Skeletal muscle satellite cell (primary cell): ENCODE data around the gene CNBP.
"Not testable (repeated sequence)": the region's sequence is repeated elsewhere in the genome, so short reads cannot be mapped to it uniquely, and the experiment has no call there.

Experiments used
- H3K27me3 ChIP-seq: 2 replicates; pipeline ENCODE4 v1.7.0; 2013; ENCODE audit warnings: low read length; ENCODE audit not compliant: control insufficient read depth, insufficient read depth
- H3K36me3 ChIP-seq: 2 replicates; pipeline ENCODE4 v1.7.0; 2013; ENCODE audit warnings: mild to moderate bottlenecking, control low read depth, low read length; ENCODE audit not compliant: insufficient read depth
- H3K4me1 ChIP-seq: 2 replicates; pipeline ENCODE4 v1.7.0; 2013; ENCODE audit warnings: low read length; ENCODE audit not compliant: control insufficient read depth, insufficient read depth
- H3K4me2 ChIP-seq: 2 replicates; pipeline ENCODE4 v1.7.0; 2013; ENCODE audit warnings: mild to moderate bottlenecking, low read length
- H3K4me3 ChIP-seq: 2 replicates; pipeline ENCODE4 v1.7.0; 2013; ENCODE audit warnings: low read length
- H3K9ac ChIP-seq: 2 replicates; pipeline ENCODE4 v1.7.0; 2013; ENCODE audit warnings: mild to moderate bottlenecking, low read depth, low read length, moderate library complexity
- H3K9me3 ChIP-seq: replicated peaks from 2 replicates; pipeline ENCODE4 v1.7.0; 2013; ENCODE audit warnings: mild to moderate bottlenecking, control low read depth, low read length

Gene CNBP

DNA sequence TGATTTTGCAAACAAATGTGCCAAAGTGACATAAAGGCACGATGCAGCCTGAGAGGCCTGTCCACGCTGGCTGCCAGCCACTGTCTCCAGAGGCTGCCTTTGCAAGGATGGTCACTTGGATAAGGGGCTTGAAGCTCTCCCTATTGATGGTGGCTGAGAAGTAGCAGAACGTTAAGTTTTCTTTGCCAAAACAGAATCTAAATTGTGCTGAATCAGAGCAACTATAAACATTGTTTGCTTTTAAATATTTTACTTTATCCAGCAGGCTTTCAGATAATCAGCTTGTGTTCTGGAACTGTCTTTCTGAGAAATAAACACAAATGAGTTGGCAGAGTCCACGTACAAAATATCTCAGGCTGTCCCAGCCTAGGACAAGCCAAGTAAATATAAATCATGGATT is 23.8 kb upstream of the CNBP start:
- H3K27me3 ChIP-seq = no peaks in the 10 kb centered on the region
- no peaks in the 10 kb centered on the region for H3K36me3 ChIP-seq
- no peak overlapping the region for H3K4me2 ChIP-seq
- H3K4me1 ChIP-seq = peaks cover 15% of the 10 kb centered on the region
- no peak overlapping the region for H3K4me3 ChIP-seq
- H3K9me3 ChIP-seq = no peaks in the 10 kb centered on the region
- H3K9ac ChIP-seq = no peak overlapping the region

DNA sequence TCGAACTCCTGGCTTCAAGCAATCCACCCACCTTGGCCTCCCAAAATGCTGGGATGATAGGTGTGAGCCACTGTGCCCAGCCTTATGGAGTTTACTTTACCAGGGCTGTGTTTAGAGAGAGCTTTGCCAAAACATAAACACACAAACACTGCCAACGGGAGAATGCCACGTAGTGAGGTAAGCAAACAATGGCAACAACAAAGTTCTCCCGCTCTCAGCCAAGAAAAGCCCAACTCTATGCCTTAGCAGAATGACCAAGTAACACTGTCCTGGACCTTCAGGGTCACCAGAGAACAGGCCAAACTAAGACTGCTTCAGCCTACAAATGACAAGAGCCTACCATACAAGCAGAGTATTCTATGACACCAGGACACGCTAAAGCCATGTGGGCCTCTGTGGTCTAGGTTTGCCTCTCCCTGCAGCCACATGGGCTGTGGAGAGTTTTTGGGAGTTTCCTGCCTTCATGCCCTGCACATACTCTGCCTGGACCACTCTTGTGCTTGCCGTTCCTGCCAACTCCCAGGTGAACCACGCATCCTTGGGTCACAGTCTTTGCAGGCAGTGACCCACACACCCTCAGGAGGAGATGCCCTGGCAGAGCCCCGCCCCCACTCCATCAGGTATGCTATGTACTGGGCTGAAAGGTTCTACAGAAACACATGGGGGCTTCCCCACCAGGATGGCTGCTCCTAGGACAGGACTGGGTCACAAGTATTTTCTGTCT is 21.6 kb upstream of the CNBP start:
- Histone ChIP-seq H3K36me3 (no peaks in the 10 kb centered on the region), H3K9me3 (no peaks in the 10 kb centered on the region), H3K27me3 (no peaks in the 10 kb centered on the region), H3K4me1 (peaks cover 3% of the 10 kb centered on the region), H3K4me3 (no peak overlapping the region), H3K9ac (no peak overlapping the region), H3K4me2 (no peak overlapping the region)

DNA sequence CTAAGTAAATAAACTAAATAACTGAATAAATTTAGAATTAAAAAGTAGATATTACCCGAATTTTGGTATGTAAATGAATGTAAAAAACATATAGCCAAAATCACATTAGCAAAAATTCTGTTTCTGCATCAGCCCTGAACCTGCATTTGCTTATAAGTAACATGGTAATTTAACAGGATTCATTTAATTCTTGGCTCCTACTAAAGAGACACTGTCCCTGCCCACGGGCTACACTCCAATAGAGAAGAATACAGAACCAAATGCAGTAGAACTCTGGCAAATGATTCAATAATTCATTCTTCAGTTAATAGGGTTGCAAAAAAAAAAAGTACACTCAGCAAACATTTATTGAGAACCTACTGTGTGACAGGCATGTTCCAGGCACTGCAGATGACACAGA is 20.8 kb upstream of the CNBP start:
- no peak overlapping the region for H3K9ac ChIP-seq
- H3K4me3 ChIP-seq = no peak overlapping the region
- no peaks in the 10 kb centered on the region for H3K9me3 ChIP-seq
- no peaks in the 10 kb centered on the region for H3K36me3 ChIP-seq
- no peak overlapping the region for H3K4me2 ChIP-seq
- no peaks in the 10 kb centered on the region for H3K27me3 ChIP-seq
- peaks cover 3% of the 10 kb centered on the region for H3K4me1 ChIP-seq

DNA sequence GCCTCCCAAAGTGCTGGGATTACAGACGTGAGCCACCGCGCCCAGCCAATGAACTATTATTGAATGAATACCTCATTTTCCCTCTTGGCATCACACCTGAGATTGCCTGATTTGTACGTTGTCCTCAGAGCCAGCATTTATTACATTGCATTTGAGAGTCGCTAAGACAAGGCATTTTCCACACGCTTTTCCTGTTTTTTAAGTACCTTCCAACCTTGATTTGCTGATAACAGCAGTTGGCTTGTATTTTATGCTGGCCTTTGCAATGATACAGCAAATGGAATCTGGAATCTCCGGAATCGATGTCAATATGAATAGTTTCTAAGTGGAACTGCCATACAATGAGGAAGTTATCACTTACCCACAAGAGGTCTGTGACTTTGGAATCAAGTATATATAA is 15.7 kb upstream of the CNBP start:
- H3K36me3 ChIP-seq = no peaks in the 10 kb centered on the region
- no peaks in the 10 kb centered on the region for H3K9me3 ChIP-seq
- no peaks in the 10 kb centered on the region for H3K27me3 ChIP-seq
- no peak overlapping the region for H3K4me3 ChIP-seq
- H3K9ac ChIP-seq = no peak overlapping the region
- H3K4me2 ChIP-seq = no peak overlapping the region
- H3K4me1 ChIP-seq = peaks cover 24% of the 10 kb centered on the region

DNA sequence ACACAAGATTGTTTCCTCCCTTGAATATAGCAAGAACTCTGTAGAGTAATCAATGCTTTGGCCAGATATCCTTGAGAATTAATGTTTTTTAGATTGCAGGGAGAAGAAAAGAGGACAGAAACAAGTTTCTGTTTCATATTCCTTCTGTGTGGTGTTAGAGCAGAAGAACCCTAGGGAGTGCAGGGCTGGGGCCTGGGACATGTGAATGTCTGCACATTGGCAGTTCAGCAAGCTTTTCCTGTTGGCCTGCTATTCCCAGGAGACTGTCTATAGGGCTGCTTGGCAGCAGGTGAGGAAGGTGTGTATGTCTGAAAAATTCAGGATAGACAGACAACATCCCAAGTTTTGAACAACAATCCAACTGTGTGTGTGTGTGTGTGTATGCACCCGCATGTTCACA is 13.6 kb upstream of the CNBP start:
- H3K9ac ChIP-seq = no peak overlapping the region
- peaks cover 24% of the 10 kb centered on the region for H3K4me1 ChIP-seq
- H3K9me3 ChIP-seq = no peaks in the 10 kb centered on the region
- no peak overlapping the region for H3K4me2 ChIP-seq
- no peaks in the 10 kb centered on the region for H3K27me3 ChIP-seq
- H3K4me3 ChIP-seq = no peak overlapping the region
- no peaks in the 10 kb centered on the region for H3K36me3 ChIP-seq

DNA sequence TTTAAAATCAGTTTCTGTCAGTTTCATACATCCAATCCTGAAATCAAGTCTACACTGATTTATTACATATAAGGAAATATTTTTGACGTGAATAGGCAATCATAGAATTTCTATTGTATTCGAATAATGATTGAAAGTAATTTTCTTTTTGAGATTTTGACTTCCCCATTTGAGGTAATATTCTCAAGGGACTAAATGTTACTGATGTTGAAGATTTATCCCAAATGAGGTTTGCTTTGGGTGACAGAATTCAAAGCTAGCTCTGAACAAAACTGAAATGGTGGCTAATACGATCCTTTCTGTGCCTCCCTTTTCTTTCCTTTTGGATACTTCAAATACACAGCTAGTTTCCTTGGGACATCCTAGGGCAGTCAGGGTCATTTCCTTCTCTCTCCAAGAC is 12.9 kb upstream of the CNBP start:
- H3K27me3 ChIP-seq = no peaks in the 10 kb centered on the region
- H3K9ac ChIP-seq = peak overlapping the region; percentile 71
- no peak overlapping the region for H3K4me3 ChIP-seq

DNA sequence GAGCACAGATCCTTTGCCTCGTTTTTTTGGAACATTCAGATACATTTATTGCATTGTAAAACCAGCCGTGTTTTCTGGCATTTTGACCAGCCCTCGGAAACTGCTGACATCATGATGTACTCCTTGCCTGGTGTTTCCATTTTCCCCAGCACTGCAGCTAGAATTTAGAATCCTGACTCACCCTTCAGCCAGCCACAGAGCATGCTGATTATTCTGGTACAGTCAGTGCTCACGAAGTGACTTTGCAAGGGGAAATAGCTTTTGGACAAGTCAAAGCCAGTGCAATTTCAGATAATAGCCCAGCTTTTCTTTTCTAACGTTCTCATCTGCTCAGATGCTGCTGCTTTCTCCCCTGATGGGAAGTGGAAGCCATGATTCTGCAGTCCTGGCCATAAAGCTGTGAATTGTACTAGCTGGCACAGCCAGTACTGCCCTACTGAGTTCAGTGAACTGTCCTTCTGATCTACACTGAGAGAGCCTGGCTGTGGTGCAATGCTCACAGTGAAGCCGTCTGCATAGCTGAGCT is 12.1 kb upstream of the CNBP start:
- Histone ChIP-seq H3K9ac (peak overlapping the region; percentile 71), H3K4me1 (peaks cover 24% of the 10 kb centered on the region), H3K4me3 (peak overlapping the region; percentile 18), H3K36me3 (no peaks in the 10 kb centered on the region), H3K9me3 (no peaks in the 10 kb centered on the region), H3K4me2 (peak overlapping the region; percentile 72), H3K27me3 (no peaks in the 10 kb centered on the region)

More for the DNA sequence above, 12.9 kb upstream of the CNBP start:
- Histone ChIP-seq H3K4me2 (peak overlapping the region; percentile 72), H3K4me1 (peaks cover 24% of the 10 kb centered on the region), H3K36me3 (no peaks in the 10 kb centered on the region), H3K9me3 (no peaks in the 10 kb centered on the region)

DNA sequence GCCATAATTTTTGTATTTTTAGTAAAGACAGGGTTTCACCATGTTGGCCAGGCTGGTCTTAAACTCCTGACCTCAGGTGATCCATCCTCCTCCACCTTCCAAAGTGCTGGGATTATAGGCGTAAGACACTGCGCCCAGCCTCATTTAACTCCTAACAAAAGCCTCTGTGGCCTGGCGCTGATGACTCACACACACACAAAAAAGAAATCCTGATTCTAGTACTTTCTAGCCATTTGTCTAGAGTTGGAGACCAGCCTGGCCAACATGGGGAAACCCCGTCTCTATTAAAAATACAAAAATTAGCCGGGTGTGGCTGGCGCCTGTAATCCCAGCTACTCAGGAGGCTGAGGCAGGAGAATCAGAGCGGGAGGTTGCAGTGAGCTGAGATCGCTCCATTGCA is 6.1 kb upstream of the CNBP start:
- H3K4me3 ChIP-seq, H3K4me2 ChIP-seq, H3K27me3 ChIP-seq, H3K36me3 ChIP-seq, H3K9ac ChIP-seq, H3K9me3 ChIP-seq, H3K4me1 ChIP-seq: not testable (repeated sequence)

DNA sequence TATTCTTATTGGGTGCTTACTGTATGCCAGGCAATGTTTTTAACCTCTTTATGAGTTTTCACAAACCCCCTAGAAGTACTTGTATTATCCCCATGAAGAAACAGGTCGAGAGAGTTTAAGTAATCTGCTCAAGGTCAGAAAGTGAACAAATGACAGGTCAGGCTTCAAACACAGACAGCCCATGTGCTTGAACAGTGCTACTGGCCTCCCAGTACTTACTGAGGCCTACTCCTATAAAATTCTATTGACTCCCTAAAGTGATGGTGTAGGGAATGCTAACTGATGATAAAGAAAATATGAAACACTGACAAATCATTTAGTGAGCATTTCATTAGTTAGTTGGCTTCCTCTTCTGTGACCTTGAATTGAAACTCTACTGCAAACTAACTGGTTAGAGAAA is 4.2 kb upstream of the CNBP start:
- H3K4me1 ChIP-seq = peaks cover 5% of the 10 kb centered on the region
- H3K27me3 ChIP-seq = no peaks in the 10 kb centered on the region
- no peaks in the 10 kb centered on the region for H3K9me3 ChIP-seq
- no peak overlapping the region for H3K4me3 ChIP-seq
- H3K36me3 ChIP-seq = no peaks in the 10 kb centered on the region
- no peak overlapping the region for H3K4me2 ChIP-seq
- no peak overlapping the region for H3K9ac ChIP-seq

DNA sequence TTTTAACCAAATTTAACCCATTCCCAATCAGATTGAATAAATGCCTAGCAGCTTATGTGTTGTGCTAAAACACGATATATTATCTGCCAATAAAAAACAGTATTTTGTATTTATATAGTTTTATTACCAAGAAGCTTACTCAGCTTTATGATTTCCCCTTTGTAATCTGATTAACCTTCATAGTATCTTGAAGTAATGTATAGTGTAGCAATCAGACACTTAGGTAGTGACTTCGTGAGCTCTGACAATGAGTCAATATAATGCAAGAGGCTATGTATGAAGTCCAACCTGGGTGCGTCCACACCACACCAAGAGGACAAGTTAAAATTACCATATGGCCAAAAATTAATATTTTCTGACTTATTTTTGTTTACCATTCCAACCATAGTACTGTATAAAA is 2.1 kb upstream of the CNBP start:
- H3K4me1 ChIP-seq = peaks cover 8% of the 10 kb centered on the region

DNA sequence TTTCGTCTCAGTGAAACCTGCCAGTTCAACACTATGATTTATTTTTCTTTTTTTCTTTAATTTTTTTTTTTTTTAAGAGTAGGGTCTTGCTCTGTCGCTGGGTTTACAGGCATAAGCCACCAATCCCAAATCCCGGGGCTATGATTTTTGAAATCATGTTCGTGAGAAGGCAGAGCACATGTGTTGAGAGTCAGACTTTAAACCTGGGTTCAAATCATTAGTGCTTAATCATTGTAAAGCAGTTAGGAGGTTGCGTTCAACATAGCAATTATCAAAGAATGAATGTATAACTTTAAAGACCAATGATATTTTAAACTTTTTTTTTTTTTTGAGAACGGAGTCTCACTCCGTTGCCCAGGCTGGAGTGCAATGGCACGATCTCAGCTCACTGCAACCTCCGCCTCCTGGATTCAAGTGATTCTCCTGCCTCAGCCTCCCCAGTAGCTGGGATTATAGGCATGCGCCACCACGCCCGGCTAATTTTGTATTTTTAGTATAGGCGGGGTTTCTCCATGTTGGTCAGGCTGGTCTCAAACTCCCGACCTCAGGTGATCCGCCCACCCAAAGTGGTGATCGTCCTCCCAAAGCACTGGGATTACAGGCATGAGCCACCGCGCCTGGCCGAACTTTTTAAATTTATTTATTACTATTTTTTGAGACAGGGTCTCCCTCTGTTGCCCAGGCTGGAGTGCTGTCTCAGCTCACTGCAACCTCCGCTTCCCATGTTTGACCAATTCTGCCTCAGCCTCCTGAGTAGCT is 1.3 kb upstream of the CNBP start:
- H3K9me3 ChIP-seq, H3K36me3 ChIP-seq, H3K27me3 ChIP-seq: not testable (repeated sequence)
- H3K4me2 ChIP-seq = peak overlapping the region; percentile 96
- peaks cover 16% of the 10 kb centered on the region for H3K4me1 ChIP-seq
- peak overlapping the region; percentile 100 for H3K9ac ChIP-seq
- peak overlapping the region; percentile 100 for H3K4me3 ChIP-seq

More for the DNA sequence above, 2.1 kb upstream of the CNBP start:
- H3K9me3 ChIP-seq = no peaks in the 10 kb centered on the region
- H3K9ac ChIP-seq = no peak overlapping the region
- H3K4me2 ChIP-seq = no peak overlapping the region
- H3K27me3 ChIP-seq = no peaks in the 10 kb centered on the region
- H3K4me3 ChIP-seq = no peak overlapping the region
- no peaks in the 10 kb centered on the region for H3K36me3 ChIP-seq

DNA sequence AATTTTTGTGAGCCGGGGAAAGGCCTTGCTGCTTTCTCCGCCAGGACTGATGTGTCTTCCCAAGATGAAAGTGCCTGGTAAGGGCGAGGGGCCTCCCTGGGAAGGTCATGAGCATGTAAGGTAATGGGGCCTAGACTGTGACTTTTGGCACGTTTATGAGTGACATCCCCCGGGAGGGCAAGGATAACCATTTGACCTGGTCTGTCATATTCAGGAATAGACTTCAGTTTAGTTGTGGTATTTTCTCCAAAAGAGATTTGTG is 631 bp upstream of the CNBP start:
- Histone ChIP-seq H3K36me3 (no peaks in the 10 kb centered on the region), H3K4me1 (peaks cover 23% of the 10 kb centered on the region), H3K9ac (peak overlapping the region; percentile 100), H3K27me3 (no peaks in the 10 kb centered on the region), H3K4me3 (peak overlapping the region; percentile 100), H3K4me2 (peak overlapping the region; percentile 96), H3K9me3 (no peaks in the 10 kb centered on the region)
